GM21786 (cell line): ENCODE data around the gene TMEFF2.
A peak's percentile ranks its signal among the peaks of the same experiment; 100 is the strongest.
"Not testable (repeated sequence)": the region's sequence is repeated elsewhere in the genome, so short reads cannot be mapped to it uniquely, and the experiment has no call there.

Experiments
- ATAC-seq: cut with Tn5 transposase; IDR thresholded peaks from one replicate; pipeline ENCODE4 v1.9.1; 2021; ENCODE audit not compliant: unreplicated experiment

Gene TMEFF2

DNA sequence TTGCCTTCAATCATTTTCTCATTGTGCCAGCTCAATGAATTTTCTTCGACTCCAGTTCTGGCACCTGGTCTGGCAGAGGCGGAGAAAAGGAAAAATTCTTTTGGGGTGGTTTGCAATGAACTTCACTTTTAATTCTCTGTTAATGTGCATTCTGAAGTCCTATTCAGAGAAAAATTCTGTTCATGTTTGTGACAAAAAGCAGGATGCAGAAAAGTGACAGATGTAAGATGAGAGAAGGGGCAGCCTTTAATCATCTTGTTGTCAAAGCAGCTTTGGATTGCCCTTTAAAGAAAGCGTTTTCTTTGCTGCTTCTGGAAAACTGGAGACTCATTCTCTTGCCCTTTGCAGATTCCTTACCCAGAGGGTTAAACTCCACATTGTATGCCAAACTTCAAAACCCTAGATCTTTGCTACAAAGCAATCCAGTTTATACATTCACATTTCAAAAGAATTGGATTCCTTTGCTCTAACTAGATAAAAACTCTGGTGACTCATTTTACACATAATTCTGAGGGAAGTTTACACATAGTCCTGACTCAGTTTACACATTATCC, 253.3 kb downstream of the TMEFF2 start:
- ATAC-seq: no peak

DNA sequence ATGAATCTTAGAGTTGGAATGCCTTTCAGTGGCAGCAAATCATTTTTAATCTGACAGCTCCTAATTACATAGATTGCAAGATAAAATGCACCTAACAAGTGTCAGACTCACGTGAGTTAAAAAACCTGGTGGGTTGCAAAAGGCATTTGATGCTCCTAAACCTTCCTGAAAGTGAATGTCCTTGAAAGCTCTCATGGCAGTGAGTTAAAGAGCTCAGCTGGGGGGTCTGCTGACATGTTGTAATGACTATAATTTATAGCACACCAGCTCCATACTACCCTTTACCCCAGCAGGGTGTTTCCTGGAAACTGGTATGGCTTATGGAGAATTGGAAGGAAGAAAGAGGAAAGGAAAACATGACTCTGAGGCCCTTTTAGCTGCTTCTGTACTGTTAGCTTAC, 256.0 kb downstream of the TMEFF2 start:
- no peak for ATAC-seq

DNA sequence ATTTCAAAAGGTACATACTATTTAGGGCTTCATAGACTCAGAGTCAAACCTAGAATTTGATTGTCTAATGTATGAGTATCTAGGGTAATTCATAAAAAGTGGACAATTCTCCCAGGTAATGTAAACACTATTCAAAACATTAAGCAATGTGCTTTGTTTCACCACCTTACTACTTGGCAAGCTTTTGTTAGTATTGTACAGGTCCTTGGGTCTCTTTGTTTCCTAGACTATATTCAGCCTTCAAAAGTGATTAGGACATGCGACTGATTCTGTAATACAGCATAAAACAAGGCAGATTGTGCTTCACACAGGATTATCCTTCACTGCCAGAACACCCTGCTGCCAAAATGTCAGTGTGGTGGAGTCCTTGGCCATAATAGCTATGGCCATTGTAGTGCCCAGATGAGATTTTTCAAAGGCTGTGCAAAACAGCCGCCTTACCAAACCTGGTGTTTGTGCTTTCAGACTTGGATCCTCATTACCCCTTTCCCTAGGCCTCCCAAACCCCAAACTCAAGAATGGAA, 257.8 kb downstream of the TMEFF2 start:
- ATAC-seq: no peak

DNA sequence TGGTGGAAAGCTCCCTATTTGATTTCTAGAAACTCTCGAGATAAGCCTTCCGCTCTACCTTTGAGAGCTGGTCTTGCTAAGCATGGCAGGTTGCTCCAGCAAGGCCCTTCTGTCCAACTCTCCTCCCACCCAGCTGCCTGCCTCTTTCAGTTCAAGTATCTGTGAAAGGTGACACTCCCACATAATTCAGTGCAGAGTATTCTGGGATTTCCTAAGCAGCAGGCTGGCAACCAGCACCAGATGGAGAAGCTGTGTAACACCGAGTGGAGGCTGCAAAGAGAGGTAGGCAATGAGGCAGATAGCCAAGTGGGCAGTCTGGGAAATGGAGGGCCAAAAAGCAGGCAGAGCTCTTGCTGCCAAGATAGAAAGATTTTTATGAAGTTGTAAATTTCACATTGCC, 259.5 kb downstream of the TMEFF2 start:
- ATAC-seq: no peak

DNA sequence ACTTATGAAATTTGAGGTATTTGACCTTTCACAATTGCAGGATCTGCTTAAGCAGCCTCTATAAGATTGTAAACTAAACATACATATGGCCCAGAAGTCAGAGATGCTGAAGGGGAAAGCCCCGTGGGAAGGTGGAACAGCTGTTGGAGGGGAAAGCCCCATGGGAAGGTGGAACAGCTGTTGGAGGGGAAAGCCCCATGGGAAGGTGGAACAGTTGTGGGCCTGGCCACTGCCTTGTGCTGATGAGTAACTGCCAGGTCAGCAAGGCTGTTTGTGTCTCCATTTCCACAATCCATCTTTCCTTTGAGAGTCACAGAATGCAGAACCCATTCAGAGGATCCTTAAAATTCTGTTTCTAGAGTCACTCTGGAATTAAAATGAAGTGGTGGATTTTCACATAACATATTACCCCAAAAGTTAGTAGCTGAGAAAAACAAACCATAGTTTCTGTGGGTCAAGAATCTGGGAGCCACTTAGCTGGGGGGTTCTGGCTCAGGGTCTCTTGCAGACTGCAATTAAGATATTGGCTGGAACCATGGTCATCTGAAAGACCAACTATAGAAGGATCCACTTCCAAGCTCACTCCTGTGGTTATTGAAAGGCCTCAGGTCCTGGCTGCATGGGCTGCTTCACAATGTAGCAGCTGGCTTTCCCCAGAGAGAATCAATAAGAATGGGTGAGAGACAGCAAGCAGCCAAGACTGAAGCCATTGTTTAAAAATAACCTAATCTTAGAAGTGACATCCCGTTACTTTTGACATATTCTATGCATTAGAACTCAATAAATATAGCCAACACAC, 261.2 kb downstream of the TMEFF2 start:
- peak; percentile 85 for ATAC-seq

DNA sequence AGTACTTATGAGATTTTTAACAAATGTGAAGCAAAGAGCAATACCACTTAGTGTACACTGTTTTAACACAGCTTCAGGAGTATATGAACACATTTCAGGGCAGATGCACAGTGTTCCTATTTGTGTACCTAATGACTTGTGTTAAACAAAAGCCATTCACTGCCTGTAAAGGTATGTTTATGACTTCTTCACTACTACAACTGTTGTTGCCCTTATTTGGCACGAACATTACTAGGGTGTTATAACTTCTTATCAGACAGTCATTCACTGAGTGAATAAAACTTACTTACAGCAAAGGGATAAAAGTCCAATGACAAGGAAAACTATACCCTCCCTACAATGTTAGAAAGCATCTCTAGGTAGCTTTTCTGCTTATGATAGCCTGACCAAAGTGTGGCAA, 262.4 kb downstream of the TMEFF2 start:
- no peak for ATAC-seq

DNA sequence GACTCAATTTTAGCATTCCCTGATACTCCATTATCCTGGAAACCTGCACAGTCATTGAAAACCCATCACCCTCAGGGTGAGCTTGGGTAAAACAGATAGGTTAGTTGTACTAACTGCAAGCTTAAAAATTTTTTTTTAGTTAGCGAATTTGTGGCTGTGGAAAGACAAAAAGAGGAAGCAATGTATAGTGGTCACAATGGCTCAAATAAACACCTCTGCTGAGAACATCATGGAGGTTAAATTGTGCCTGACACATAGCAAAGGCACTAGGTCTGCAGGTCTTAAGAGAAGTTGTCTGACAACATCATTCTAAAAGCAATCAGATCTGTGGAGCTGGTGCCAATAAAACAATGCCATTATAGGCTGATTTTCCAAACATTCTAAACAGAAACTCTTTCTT, 263.4 kb downstream of the TMEFF2 start:
- peak; percentile 41 for ATAC-seq

DNA sequence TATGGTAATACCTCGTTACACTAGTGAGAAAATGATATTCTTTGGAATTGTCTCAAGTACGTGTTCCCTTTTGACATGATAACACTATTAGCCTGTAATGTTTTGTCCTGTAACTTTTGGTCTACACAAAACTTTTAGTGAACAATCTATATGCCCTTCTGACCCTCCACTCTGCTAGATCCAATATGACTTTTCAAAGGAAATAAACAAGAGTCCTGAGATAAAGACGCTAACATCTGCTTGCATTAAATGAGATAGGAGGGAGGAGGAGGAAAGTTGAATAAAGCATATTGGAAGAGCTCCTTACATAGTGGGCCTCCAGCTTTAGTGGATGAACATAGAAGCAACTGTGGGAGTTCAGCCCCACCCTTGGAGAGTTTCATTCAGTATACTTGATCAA, 264.5 kb downstream of the TMEFF2 start:
- ATAC-seq: no peak

DNA sequence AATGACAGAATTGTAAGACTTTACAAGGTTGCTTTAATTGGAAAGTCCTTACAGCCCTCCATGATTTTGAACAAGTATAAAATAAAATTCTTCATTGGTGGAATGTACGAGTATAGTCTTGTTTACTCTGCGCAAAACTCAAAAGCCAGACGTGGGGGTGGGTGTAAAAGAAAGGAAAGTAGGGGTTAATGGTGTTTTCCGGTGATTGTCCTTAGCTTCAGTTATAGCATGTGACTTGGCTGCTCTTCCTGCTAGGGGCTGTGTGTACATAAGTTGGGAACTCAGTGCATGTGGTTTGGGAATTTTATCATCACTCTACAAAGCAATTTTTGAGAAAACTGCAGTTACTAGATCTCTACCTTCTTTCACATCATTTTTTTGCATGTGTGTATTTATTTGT, 265.4 kb downstream of the TMEFF2 start:
- no peak for ATAC-seq

DNA sequence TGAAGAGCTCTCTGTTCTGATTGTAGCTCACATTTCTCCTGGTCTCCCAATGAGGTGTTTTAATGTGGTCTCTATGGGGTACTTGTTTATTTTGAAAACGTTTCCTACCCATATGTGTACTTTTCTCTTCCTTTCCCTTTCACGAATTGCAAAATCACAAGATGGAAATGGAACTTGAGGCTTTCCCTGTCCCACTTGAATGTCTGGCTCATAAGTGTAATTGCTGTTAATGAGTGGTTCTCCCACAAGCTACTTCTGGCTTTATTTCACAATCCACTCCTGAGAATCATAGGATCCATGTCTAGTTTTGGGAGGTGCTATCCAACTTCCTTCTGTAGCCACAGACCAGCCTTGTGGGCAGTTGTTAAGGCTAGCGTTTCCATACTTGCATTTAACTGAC, 266.7 kb downstream of the TMEFF2 start:
- ATAC-seq: no peak

DNA sequence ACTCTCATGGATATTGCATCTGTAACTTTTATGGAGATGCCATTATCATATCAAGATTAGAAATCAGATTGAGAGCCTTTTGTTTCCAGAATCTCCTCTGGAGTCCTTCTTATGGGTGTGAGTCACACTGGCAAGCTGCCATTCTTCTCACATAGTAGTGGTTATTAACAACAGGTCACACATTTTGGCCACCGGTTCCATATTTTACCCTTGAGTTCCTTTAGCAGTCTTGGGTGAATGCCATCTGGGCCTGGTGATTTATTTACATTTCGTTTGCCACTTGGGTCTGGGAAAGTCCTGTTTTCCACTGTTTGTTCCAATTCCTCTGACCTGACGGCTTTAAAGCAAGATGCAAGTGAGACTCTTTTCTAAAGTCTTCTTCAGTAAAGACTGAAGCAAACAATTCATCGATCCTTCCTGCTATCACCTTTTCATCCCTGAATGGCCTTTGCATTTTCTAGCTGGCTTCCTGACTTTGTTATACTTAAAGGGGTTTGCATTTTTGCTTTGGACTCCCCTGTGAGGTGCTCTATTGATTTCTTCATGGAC, 267.3 kb downstream of the TMEFF2 start:
- no peak for ATAC-seq

DNA sequence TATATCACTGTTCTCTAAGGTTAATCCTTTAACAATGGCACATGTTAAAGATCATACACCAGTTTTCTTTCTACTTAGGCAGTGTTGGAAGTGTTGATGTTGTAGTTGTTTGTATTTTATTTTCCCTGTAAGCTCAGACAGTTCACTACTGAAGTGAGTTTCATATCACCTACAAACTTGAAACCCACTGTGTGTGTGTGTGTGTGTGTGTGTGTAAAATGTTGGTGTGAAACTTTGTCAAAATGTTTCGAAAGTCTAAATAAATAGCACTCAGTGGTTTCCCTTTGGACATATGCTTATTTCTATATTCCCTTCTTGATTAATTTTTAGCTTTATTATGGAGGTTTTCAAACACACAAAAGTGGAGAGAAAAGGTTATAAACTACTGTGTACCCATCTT, 268.1 kb downstream of the TMEFF2 start:
- no peak for ATAC-seq

DNA sequence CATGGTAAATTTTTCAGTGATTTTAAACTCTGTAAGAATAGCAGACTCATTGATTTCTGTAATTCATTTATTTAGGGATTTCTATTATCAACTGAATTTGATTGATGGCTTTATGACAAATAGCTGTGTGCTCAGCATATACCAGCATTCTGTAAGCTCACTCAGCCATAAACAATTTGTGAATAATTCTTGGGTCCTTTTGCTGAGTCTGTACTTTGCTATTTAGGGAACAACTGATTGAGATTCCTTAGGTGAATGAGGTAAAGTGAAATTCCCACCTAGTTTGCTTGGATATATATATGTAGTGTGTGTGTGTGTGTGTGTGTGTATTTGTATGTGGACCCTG, 271.1 kb downstream of the TMEFF2 start:
- no peak for ATAC-seq

DNA sequence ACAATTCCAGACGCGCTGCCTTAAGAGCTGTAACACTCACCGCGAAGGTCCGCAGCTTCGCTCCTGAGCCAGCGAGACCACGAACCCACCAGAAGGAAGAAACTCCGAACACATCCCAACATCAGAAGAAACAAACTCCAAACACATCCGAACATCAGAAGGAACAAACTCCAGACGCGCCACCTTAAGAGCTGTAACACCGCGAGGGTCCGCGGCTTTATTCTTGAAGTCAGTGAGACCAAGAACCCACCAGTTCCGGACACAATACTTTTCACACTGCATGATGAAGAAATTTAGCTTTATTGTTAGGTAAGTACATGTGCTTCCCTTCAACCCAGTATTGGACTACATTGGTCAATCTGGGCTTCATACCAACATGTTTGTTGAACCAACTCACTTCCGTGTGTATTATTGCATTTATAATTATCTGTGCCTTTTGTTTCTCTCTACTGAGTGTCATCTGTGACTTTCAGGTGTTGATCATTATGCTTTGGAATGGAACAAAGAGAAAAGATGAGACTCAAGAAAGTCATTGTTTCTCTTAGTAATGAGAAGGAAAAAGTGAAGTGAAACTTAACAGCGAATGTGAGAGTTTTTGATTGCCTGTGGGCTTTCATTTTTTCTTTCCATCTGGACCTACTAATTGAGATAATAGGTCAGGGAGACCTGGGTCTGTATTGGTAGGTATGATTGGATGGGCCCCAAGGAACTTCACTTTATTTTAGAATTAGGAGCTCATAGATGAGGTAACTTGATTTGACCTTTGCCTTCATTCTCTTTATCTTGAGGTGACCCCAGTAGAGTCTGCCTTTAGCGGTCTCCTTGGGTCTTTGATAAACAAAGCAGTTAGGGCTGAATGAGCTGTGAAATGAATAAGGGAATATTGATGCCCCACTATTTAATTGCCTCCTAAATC, 271.7 kb downstream of the TMEFF2 start:
- ATAC-seq: peak; percentile 96

DNA sequence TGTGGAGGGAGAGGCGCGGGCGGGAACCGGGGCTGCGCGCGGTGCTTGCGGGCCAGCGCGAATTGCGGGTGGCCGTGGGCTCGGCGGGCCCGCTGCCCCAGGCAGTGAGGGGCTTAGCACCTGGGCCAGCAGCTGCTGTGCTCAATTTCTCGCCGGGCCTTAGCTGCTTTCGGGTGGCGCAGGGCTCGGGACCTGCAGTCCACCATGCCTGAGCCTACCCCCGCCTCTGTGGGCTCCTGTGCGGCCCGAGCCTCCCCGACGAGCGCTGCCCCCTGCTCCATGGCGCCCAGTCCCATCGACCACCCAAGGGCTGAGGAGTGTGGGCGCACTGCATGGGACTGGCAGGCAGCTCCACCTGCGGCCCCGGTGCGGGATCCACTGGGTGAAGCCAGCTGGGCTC, 273.1 kb downstream of the TMEFF2 start:
- not testable (repeated sequence) for ATAC-seq

DNA sequence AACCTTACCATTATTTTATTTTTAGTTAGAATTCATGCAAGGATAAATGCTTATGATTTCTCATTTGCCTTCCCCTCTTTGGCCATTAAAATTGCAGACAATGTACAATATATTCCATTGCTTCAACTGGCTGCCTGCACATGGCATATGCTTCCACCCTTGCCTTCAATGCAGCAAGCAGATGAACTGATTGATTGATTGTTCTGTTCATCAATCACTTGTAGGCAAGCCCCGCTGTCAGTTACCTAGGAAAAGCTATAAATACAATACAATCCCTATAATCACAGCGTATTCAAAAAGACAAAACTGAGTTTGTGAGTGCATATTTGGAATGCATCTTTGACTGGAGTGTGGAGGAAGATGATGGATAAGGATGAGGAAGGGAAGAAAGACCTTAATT, 274.2 kb downstream of the TMEFF2 start:
- no peak for ATAC-seq

DNA sequence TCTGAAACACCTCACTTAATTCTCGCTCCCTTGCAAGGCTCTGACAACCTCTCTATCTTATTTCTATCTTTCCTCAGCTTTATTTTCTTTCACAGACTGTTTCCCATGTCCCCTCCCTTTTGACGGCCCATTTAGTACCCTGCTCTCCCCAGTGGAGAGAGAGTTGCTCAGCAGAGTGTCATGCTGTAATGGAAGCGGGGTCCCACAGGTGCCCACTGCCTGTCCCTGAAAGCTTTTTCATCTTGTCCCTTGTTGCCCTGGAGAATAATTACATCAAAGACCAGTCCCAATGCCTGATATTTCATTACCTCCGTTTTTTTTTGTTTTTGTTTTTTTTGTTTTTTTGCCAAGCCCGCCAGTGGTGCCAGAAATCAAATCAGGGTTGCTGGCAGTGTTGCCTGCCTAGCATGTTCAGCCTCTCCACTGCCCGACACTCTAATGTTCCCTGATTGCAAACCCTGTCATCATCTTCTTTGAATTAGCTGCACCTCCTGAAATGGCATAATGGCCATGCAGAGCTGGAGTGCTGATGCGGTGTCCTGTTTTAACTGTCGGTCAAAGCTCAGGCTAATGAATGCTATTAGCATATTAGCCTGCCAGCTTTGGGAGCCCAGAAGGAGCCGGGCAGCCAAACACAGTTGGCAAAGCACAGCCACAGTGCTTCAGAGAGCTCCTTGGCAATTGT, 276.6 kb downstream of the TMEFF2 start:
- ATAC-seq: no peak

DNA sequence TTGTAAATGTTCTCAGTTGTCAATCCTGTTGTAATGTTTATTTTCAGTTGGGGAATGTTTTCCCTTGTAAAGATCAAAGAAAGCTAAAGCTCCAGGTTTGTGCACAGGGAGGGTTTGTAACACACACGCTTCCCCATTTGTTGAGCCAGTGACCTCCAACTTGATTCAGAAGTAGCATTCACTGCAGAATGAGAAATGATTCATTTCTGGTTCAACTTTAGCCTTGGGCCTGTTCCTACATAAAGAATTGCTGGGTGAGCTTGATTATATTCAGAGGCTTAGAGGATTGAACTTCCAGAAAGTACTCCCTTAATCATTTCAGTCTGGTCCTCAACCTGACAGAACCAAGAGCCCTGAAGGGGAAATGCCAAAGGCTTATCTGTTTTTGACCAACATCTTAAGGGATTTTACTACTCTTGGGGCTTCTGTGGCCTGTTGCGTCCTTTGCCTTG, 277.3 kb downstream of the TMEFF2 start:
- ATAC-seq: no peak

DNA sequence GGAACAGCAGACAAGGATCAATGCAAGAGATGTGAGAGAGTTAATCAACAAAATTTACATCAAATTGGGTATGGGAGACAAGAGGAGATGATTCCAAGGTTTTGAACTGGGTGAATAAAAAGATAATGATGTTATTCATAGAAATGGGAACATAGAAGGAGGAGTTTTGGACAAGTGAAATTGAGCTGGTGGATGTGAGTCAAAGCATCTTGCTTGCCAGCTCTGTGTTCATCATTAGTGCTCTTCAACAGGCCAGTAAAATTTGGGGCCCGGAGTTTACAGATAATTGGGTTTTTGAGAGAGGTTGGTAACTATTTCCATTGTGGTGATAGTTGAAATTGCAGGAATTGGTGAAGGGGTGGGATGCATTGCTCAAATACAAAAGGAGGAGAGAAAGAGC, 277.9 kb downstream of the TMEFF2 start:
- no peak for ATAC-seq

DNA sequence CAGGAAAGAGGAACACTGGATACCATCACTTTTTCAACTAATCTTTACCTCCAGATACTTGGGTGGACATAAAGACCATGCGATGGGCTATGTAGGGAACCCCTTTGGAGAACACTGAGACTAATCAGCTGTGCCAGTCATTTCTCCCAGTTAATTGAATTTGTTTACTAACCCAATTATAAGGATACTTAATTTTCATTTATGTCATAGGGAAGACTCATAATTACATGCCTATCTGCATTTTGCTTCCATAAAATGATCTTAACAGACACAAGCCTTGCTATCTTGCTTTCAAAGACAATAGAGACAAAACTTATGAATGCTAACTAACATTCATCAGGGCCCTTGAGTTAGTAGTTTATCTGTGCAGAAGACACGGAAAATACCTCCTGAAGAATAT, 279.0 kb downstream of the TMEFF2 start:
- ATAC-seq: no peak

DNA sequence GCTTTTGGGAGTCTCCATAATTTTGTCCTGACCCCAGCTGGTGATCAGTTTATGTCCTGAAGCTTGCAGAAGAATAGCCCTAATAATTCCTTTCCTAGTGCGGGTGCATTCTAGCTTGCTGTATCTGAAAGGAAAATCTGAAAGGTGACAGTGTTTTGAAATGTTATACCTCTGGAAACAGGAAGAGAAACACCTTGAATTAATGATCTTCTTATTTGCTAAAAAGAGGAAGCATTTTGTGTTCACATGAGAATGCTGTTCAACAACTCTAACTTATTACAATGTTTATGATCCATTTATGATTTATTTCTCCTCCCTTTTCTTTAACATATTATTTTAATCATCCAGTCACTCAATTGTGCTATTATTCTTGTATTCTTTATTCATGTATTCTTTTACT, 280.9 kb downstream of the TMEFF2 start:
- ATAC-seq: no peak
